HG03575 (cell line): ENCODE measurements around the gene CDK4.
A peak's percentile ranks its signal among the peaks of the same experiment; 100 is the strongest.

ENCODE experiments used
- ATAC-seq: cut with Tn5 transposase; IDR thresholded peaks from one replicate; pipeline ENCODE4 v1.9.1; 2021; ENCODE audit not compliant: unreplicated experiment, insufficient number of reproducible peaks, low FRiP score; ENCODE audit errors: extremely low read depth

The CDK4 gene

GRCh38 chr12:57751788-57752667 lies at the start of gene CDK4:
Gene CDK4 (minus strand): TSS chr12:57752310. CDS start chr12:57751717, 593 bp downstream.
- ATAC-seq, result peak; percentile 44

GRCh38 chr12:57800965-57801364 lies 48.9 kb upstream of the CDK4 start:
- no peak for ATAC-seq

GRCh38 chr12:57797933-57798332 lies 45.8 kb upstream of the CDK4 start:
- ATAC-seq, result no peak

- ATAC-seq, result no peak
Observed at GRCh38 chr12:57796996-57797395, 44.9 kb upstream of the CDK4 start.

- ATAC-seq, result no peak
Observed at GRCh38 chr12:57795354-57795753, 43.2 kb upstream of the CDK4 start.

GRCh38 chr12:57793920-57794319 lies 41.8 kb upstream of the CDK4 start:
- ATAC-seq, result no peak

- no peak for ATAC-seq
Observed at GRCh38 chr12:57783861-57784260, 31.8 kb upstream of the CDK4 start.

GRCh38 chr12:57783466-57783801 lies 31.3 kb upstream of the CDK4 start:
- ATAC-seq, result no peak

GRCh38 chr12:57782608-57783465 lies 30.7 kb upstream of the CDK4 start, which contains the start of gene TSFM:
Gene TSFM (plus strand): TSS chr12:57782787. CDS start chr12:57782802, 15 bp downstream.
- ATAC-seq, result peak; percentile 38

GRCh38 chr12:57782243-57782607 lies 30.1 kb upstream of the CDK4 start:
- no peak for ATAC-seq

GRCh38 chr12:57781801-57782200 lies 29.7 kb upstream of the CDK4 start:
- no peak for ATAC-seq

- ATAC-seq, result no peak
Observed at GRCh38 chr12:57781244-57781643, 29.1 kb upstream of the CDK4 start.

- no peak for ATAC-seq
Observed at GRCh38 chr12:57780284-57780897, 28.3 kb upstream of the CDK4 start.

- ATAC-seq, result no peak
Observed at GRCh38 chr12:57779736-57780135, 27.6 kb upstream of the CDK4 start.

- no peak for ATAC-seq
Observed at GRCh38 chr12:57777911-57778310, 25.8 kb upstream of the CDK4 start.

- no peak for ATAC-seq
Observed at GRCh38 chr12:57777367-57777766, 25.3 kb upstream of the CDK4 start.

- ATAC-seq, result no peak
Observed at GRCh38 chr12:57776247-57776587, 24.1 kb upstream of the CDK4 start.

GRCh38 chr12:57775563-57776246 lies 23.6 kb upstream of the CDK4 start:
- no peak for ATAC-seq

GRCh38 chr12:57775044-57775443 lies 22.9 kb upstream of the CDK4 start:
- no peak for ATAC-seq
